Astrocyte of the spinal cord (primary cell): ENCODE data around the gene TCERG1.

ENCODE experiments used
- DNase-seq: peaks from one replicate; pipeline ENCODE4 v3.0.0; 2011; ENCODE audit warnings: low read depth, low spot score
- H3K4me3 ChIP-seq: 2 replicates; pipeline ENCODE4 v1.5.1; 2011; ENCODE audit warnings: low read depth, mild to moderate bottlenecking, low read length, moderate library complexity
- CTCF ChIP-seq: IDR thresholded peaks from 2 replicates; pipeline ENCODE4 v1.5.1; 2012; ENCODE audit warnings: low read depth, mild to moderate bottlenecking, low read length, inconsistent platforms
- in situ Hi-C: cut with HindIII; loops from 2 replicates; pipeline ENCODE4 v1.10.0; 2017; ENCODE audit warnings: low sequenced_read_pairs

Gene TCERG1

DNA sequence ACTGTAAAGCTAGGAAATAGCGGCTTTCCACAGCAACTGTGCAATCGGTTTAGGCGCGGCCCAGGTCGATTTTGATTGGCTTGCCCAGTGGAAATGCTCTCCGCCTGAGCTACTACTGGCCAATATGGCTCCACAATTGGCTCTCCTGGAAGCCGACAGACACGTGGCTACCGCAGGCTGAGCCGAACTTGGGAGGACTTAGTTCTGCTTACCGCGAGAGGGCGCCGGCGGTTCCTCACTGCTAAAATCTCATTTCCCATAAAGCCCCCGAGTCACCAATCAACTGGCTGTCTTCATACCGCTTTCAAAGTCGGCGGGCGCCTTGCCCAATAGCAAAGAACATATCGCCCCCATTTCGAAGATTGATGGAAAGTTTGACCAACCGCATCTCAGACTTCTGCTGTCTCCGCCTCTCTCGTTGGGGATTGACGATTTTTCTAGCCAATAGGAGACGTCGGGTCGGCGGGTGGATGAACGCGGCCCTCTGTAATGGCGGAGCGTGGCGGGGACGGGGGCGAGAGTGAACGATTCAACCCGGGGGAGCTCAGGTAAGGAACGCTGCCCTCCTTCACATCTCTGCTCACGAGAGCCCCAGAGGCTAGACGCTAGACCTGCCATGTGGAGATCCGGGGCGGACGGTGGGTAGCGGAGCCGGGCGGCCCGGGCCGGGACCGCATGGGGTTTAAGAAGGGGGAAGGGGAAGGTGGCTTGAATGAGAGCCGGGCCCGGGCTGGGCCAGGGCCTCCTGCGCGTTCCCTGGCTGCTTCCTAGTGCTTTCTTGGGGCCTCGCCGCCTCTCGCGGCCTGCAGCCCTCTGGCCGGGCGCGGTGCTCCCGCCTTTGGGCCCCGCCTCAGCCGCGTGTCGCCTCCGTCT lies at the start of gene TCERG1:
Gene TCERG1, plus strand, starts transcription at position 473 of the 873 bp plus-strand sequence. Its CDS starts 17 bp downstream, at position 490.
- peak; percentile 100 for DNase-seq
- peak within 1 kb of the TSS; percentile 98 for H3K4me3 ChIP-seq
- peak; percentile 81 for TF ChIP-seq CTCF
- in situ Hi-C loops, result no loop called here

DNA sequence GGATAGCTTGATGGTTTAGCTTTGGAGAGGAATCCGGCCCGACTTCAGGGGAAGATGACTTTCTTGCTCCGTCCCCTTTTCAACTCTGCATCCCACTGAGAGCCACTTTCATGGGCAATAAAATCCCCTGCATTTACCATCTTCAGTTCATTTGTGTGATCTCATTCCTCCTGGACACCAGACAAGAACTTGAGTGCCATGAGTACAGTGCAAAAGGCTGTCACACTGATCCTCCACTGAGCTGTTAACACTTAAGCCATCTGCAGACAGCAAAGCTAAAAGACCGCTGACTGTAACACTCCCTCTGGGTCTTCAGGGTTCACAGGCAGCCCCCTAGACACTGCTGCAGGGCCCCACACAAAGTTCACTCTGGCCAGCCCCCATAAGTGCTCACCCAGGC lies 48.3 kb upstream of the TCERG1 start:
- H3K4me3 ChIP-seq, result no peak overlapping the region
- in situ Hi-C loops, result no loop called here
- no peak for DNase-seq
- TF ChIP-seq CTCF, result no peak

DNA sequence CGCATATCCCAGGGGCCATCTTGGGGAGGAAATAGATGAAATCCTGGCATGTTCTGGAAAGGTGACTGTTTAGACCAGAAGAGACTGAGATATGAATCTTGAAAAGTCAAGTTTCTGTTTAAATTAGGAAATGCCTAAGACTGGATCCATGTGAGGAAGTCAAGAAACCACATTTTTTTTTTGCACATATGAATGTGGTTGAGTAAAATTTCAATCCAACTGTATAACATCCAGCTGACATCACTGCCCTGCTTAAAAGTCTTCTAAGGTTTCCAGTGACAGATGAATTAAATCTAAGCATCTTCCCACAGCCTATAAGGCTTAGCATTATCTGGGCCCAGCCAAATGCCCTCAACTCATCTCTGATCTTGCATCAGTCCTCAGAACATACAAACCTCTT lies 47.7 kb upstream of the TCERG1 start:
- in situ Hi-C loops, result no loop called here
- TF ChIP-seq CTCF, result no peak
- H3K4me3 ChIP-seq, result no peak overlapping the region
- DNase-seq, result no peak

DNA sequence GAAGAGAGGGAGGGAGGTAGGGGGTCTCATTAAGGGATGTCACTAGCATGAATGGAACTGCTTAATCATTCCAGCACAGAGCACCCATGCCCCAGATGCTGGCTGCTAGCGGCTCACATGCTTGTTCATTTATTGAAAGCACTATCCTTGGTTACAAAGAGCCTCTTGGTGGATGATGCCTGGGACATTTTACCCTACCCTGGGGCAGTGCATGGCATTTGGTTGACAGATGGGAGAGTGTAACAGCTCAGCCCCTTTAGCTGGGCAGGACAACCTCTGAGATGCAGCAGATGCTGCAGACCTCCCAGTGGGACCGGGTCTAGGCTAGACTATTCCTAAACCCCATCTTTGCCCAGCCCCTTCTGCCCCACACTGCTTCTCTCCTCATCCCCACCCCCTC lies 46.9 kb upstream of the TCERG1 start:
- TF ChIP-seq CTCF, result no peak
- in situ Hi-C loops, result no loop called here
- no peak overlapping the region for H3K4me3 ChIP-seq
- no peak for DNase-seq

DNA sequence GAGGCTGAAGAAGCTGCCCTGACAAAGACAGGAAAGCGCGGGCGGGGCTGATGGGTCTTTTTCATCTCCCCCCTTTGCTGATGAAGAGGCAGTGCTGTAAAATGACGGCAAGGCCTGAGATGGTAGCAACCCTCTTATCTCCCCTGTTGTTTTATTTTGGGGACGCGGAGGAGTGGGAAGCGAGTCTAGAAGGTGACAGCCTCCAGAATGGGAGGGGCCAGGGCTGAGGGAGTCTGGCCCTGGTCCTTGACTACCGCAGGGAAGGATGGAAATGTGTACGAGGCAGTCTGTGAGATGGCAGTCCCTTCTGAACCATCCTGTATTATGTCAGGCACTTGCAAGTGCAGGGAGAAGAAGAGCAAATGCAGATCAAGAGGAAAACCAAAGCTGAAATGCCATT lies 46.1 kb upstream of the TCERG1 start:
- H3K4me3 ChIP-seq, result no peak overlapping the region
- no peak for DNase-seq
- in situ Hi-C loops, result no loop called here
- no peak for TF ChIP-seq CTCF

GRCh38 chr5:146402949-146403348 lies 44.2 kb upstream of the TCERG1 start:
- no peak for TF ChIP-seq CTCF
- in situ Hi-C loops, result no loop called here
- DNase-seq, result no peak
- no peak overlapping the region for H3K4me3 ChIP-seq
